GM19372 (cell line): ENCODE measurements around the gene AKAP12.

Experiments used
- ATAC-seq: cut with Tn5 transposase; IDR thresholded peaks from one replicate; pipeline ENCODE4 v1.9.1; 2021; ENCODE audit warnings: mild to moderate bottlenecking, low read depth, moderate library complexity; ENCODE audit not compliant: unreplicated experiment

AKAP12 gene

GRCh38 chr6:151275566-151275965, 35.8 kb downstream of the AKAP12 start:
- ATAC-seq: no peak

DNA sequence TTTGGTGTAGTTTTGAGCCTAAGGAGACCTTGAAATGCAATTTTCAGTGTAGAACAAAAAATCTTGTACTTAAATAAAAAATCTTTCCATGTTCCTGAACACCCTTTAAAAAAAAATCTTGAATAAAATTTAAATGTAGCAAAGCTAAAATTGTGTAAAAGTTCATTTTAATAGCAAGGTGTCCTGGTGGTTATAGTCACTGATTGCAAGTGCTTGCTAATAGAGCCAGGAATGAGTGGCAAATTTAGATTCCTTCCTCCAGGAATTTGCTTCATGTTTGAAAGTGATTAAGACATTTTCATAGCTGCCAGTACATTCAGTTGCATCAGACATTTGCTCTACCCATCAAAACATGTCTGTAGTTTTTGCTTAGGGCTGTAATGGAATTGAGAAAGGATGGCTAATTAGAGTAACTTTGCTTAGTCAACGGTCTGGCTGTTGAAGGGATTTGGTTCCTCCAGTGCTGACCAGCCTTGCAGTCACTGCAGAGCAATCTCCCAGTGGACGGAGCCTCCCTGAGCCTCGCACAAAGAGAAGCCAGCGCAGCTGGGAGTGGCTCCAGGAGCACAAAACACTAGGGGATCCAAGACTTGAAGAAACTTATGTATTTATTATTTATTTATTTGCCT, 36.5 kb downstream of the AKAP12 start:
- no peak for ATAC-seq

DNA sequence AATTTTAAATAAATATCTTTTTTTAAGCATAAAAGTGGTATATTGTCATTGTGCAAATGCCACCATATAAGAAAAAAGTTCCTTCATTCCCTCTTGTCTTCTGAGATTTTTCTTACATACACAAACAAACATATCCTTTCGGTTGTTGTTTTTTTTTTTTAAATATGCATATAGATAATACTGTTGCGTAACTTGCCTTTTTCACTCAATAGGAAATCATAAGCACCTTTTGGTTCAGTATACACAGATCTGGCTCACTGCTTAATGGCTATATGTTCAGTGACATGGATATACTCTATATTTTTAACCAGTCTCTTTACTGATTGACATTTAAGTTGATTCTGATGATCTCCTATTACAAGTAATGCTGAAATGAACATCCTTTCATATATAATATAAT, 40.1 kb downstream of the AKAP12 start:
- ATAC-seq: no peak

DNA sequence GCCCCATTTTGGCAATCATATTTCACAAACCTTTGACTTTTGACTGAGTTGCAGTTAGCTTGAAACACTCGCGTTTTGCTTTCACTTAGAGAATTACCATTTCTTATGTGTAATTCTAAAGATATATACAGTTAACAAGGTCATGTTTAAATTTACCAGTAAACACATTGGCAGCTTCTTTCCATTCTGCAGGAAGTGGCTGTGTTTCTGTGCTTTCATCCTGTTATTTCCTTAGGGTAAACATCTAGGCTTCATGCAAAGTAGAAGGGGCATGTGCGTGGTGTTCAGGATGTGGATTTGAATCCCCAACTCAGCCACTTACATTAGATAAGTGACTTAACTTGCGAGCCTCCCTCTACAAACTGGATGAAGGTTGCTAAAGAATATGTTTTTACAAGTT, 41.1 kb downstream of the AKAP12 start:
- no peak for ATAC-seq

DNA sequence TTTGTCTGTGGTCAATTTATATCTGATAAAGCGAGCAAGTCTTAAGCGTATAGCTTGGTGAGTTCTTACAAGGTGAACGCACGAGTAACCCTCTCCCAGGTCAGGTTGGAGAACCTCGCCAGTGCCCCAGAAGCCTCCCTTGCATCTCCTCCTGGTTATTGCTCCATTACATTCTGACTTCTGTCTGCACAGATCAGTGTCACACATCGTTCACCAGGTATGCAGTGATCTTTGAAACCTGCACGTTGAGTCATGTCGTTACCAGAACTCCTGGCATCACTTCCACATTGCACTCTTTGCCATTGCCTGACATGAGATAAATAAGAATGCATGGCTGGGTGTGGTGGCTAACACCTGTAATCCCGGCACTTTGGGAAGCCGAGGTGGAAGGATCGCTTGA, 44.2 kb downstream of the AKAP12 start:
- no peak for ATAC-seq

- ATAC-seq: no peak
Observed at GRCh38 chr6:151284548-151285017, 44.8 kb downstream of the AKAP12 start.

- no peak for ATAC-seq
Observed at GRCh38 chr6:151285122-151285521, 45.4 kb downstream of the AKAP12 start.

DNA sequence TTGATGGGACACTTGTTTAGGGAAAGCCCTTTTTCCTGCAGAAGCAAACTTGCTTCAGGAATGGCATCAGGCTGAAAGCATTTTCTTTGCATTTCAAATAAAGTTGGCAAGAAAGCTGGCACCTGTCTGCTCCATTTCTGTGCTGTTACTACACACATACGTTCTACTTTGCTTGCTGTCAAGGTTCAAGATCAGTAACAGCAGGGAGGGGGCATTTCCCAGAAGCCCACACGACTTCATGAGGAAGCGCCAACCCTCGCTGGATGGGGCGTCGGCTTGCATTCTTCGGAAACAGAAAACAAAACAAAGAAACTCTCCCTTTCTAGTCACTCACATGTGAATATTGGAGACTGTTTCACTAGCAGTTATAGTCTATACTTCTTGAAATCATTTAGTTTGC, 46.4 kb downstream of the AKAP12 start:
- ATAC-seq: no peak

DNA sequence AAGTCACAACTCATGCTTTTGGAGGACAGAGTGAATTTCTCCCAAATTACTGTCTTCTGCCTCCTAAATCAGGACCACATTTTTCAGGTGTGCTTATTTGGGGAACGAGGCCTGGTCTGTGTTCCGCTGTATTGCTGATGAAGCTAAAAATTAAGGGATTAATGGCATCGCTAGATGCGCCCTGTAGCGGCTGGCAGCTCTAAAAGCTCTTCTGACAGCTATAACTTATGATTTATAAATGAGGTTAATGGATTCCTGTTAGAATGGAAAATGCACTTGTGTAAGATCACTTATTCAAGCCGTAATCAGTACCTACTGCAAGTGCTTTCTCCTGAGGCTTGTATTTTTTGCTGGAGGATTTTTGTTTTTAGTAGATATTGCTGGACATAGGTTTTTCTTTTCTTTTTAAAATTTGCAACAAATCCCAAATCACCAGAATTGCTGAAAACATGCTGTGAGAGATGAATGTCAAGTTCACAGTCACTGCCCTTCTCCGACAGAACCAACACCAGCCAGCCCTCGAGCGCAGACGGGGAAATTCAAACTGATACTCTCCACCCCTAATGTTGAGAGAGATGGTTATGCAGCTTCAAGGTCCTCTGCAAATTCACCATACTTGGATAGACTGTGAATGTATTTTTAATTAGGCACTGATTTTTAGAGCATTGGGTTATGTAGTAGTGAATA, 49.1 kb downstream of the AKAP12 start:
- ATAC-seq: no peak

DNA sequence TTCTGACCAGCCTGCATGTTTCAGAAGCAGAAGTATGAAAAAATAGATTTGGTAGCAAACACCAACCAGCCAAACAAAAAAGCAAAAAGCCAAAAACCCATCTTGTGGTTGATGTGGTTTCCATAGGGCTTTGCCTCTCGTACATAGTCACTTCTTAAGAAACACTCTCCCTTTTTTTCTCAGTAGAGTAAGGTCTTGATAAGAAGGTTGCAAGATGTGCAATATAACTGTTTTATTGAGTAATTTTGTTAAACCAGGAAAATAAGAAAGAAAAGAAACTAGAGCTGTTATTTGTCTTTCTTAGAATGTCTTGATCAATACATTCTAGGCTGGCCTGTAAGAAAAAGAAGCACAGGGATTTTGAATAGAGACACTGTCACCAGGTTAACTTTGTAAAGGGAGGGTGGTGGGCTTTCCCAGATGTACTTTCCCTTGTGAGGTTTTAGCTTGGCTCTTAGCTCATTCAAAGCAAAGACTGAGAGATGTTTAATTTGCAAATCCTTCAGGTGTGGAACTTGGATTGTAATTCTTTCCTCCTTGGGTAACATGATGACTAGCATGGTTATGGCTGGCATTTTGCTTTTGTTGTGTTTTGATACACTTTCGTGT, 49.7 kb downstream of the AKAP12 start:
- no peak for ATAC-seq

- no peak for ATAC-seq
Observed at GRCh38 chr6:151290877-151291721, 51.3 kb downstream of the AKAP12 start.

- no peak for ATAC-seq
Observed at GRCh38 chr6:151291722-151292059, 51.9 kb downstream of the AKAP12 start.

DNA sequence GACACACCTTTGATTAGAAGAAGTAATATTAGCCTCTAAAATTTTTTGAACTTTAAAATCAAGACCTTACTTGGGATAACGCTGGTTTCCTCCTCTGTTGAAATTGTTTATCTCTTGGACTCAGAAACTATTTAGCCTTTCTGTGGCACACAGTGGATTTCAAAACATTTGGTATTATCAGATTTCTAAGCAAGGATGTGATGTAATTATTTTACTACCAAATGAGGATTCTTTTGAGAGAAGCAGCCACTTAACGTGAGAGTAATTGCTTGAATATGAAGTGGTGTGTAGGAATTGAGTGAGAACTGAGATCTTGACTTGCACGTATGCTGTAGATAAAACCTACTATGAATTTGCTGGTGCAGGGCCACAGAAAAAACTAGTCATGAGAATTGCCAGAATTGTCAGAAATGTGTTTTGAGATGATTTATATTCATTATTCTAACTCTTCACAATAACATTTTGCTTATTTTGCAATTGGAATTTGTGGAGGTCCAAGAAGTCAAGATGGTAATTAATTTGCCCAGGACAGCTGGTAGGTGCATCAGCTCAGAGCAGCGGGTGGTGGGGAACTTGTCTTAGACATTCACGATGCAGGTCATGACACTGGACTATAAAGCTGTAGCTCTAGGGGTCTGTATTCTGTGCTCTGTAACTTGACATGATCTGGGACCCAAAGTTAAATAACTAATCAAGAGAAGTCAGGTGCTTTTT, 53.4 kb downstream of the AKAP12 start:
- ATAC-seq: no peak

DNA sequence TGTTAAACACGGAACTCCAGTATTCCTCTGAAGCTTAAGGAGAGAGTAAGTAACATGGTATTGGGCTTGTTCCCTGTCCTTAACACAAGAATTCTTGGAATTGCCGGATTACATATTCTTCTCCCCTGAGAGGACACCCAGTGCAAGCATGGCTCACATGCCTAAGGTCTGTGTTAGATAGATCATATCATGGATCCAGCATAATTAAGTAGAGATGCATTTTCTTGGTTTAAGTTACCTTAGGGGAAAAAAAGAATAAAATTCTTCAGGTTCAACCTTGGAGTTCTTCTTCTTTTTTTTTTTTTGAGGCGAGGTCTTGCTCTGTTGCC, 53.9 kb downstream of the AKAP12 start:
- no peak for ATAC-seq

DNA sequence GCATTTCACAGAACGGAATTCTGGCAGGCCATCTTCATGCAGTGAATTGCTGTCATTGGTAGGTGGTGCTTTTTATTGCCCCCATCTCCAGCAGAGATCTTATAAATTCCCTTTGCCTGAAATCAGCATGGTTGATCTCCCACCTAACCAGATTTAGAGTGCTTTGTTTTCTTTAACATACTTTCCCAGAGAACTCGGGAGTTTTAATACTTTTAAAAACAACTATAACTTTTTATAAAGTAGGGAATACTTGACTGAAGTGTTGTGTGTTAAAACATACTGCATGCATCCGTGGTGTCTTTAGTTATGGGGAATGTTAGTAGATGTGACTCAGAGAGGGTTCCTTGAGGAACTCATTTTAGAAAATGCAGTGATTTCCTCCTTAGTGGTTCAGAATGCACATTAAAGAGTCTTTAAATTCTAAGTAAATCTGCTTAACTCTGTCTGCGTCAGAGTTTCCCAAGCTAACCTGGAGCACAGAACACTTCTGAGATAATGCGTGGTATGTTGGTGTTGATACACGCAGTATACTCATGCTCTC, 54.9 kb downstream of the AKAP12 start:
- no peak for ATAC-seq

DNA sequence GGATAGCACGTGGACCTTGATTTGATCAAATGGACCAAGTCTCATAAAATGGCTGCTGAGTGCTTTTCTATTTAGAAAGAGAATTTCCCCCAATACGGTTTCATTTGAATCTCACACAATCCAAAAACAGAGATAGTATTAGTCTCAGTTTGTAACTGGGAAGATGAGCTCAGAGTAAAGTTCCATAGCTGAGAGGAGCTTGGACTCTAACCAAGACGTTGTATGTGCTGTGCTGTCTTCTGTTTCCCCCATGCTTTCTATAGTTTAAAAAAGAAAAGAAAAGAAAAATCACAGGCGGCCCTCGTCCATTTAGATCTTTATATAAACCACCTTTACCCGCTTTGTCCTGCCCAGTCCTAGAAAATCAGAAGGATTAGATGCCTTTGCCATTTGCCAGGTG, 58.1 kb downstream of the AKAP12 start:
- no peak for ATAC-seq

DNA sequence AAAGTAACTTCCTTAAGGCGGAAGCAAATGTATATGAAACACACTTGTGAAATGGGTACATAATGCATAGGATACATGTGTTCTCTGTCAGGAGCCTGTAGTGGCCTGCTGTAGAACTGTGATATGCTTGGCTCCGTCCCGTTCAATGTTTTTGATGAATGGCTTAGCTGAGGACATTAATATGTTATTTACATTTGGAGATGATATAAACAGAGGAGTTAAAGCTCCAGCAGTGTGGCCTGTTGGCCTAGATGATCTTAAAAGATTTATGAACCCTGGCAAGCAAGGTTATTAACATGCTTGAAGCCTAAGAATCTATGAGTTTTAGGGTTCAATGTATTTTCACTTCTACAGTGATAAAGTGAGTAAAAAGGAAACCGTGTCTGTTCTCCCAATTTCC, 59.2 kb downstream of the AKAP12 start:
- ATAC-seq: no peak

DNA sequence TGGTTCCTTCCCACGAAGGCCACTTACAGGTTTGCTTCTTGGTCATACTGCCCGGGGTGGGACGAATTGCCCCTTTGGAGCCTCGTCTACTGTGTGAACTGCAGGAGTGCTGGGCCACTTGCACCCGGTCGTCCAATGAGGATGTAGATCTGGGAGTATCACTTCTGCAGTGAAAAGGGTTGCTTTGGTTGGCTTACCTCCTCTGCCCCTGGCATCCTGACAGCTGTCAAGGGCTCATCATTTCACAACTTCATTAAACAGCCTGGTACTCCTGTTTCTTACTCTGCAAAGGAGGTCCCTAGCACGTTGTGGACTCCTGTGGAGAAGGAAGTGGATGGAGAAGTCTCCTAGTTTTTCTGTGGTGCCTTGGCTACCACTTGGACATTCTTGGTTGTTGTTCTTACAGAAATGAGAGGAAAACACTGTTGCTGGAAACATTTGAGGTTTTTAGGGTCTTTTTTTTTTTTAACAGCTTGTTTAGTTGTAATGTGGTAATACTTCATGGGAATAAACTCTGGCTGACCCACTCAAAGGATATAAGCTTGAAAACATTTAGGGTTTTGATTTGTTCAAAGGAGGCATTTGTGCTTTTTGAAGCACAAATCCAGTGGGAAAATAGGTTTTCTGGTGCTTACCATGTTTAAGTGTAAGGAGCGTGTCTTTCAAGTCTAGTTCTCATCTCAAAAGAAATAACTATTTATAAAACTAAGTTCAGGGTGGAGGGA, 60.7 kb downstream of the AKAP12 start:
- no peak for ATAC-seq

DNA sequence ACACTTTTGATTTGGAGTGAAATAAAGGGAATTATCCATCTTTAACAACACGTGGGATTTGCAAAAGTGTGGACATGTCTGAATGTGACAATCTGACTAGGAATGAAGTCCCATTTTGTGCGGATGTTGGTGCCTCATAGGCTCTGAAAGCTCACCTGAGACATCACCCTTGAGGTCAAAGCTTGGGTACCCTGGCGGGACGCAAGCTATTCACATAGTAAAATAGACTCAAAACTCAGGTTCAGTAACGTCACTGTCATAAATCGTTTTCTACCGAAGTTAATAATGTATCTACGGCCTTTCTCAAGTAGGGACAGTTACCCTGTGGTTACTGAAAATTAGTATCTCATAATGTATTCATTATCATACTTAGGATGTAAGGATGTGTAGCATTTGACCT, 61.8 kb downstream of the AKAP12 start:
- ATAC-seq: no peak

DNA sequence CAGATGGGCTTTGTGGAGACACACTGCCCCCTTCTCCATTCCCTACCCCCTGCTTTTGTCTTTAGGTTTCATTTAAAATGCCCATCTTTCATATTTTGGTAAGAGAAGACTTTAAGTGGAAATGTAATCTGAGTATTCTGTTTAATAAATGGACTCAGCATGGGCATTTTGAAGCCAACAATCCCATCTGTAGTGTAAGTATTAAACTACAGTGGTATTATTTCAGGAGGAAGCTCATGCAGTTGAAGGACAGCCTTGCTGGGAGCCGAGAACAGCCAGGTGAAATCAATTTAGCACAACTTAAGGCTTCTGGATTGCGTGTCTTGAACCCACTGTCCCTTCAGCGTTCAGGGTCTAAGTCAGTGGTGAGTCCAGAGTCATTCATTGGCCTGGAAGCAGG, 63.5 kb downstream of the AKAP12 start:
- ATAC-seq: no peak
